GM12878 (cell line): ENCODE measurements around the gene ZNF391. TPM values are rescaled to one million over a fixed set of nuclear protein-coding genes. Genes with fewer than 3 reads are reported as not detected.
A peak's percentile ranks its signal among the peaks of the same experiment; 100 is the strongest.

ENCODE experiments used
- ATAC-seq: fragments of 200-7000 bp; cut with Tn5 transposase; 3 replicates; pipeline ENCODE4 v1.9.1; 2020; ENCODE audit warnings: mild to moderate bottlenecking, moderate library complexity
- BruUV-seq: library from RNA; stranded (reverse); fragments of 400-500 nt; replicated peaks from 2 replicates; lab custom pipeline; 2021; lab: Mats Ljungman, UMichigan
- CTCF ChIA-PET: fragments of 300-600 bp; sonication (Branson Sonifier 250); formaldehyde crosslinking; extraction: SDS; loops from one replicate; lab custom pipeline; 2021; ENCODE audit warnings: inconsistent platforms; lab: Yijun Ruan, JAX
- POLR2A ChIA-PET: fragments of 350-600 bp; formaldehyde crosslinking; extraction: SDS; loops from one replicate; lab custom pipeline; 2021; ENCODE audit warnings: inconsistent platforms; lab: Charles Lee
- RAD21 ChIA-PET: fragments of 300-600 bp; sonication (Branson Sonifier 250); formaldehyde crosslinking; loops from one replicate; lab custom pipeline; 2023; ENCODE audit warnings: antibody characterized with exemption; ENCODE audit not compliant: unreplicated experiment; lab: Charles Lee
- SMC1A ChIA-PET: fragments of 300-600 bp; sonication (Branson Sonifier 250); formaldehyde crosslinking; loops from one replicate; lab custom pipeline; 2023; ENCODE audit not compliant: unreplicated experiment, uncharacterized antibody; lab: Charles Lee
- DNase-seq: peaks from one replicate; pipeline ENCODE4 v3.0.0-alpha.2; 2011; ENCODE audit warnings: low read depth, low spot score
- FAIRE-seq: peaks from 3 replicates; lab custom pipeline; 2011; peaks lifted over from hg19 to GRCh38; lab: Jason Lieb, UNC
- H2AFZ ChIP-seq: 2 replicates; pipeline ENCODE4 v1.6.0; 2011; ENCODE audit warnings: low read depth, low read length, control low read depth; ENCODE audit not compliant: control insufficient read depth
- H3K27ac ChIP-seq: 2 replicates; pipeline ENCODE4 v1.5.1; 2011; ENCODE audit warnings: control low read depth; ENCODE audit not compliant: control insufficient read depth, insufficient read depth
- H3K27me3 ChIP-seq, 2 experiments: replicated peaks in 1 of 2; 2 replicates each; pipeline versions ENCODE4 v1.6.0 to v1.6.1; 2011; ENCODE audit warnings: low read length in 1 of 2; ENCODE audit not compliant: control insufficient read depth in 2 of 2, insufficient read depth in 2 of 2
- H3K36me3 ChIP-seq, 2 experiments: 2 replicates each; pipeline ENCODE4 v1.5.1; 2011; ENCODE audit warnings: low read length in 1 of 2; ENCODE audit not compliant: control insufficient read depth in 2 of 2, insufficient read depth in 2 of 2
- H3K4me1 ChIP-seq: 2 replicates; pipeline ENCODE4 v1.6.1; 2011; ENCODE audit warnings: mild to moderate bottlenecking, low read length, moderate library complexity, mixed read lengths; ENCODE audit not compliant: control insufficient read depth, insufficient read depth
- H3K4me2 ChIP-seq: 2 replicates; pipeline ENCODE4 v1.6.0; 2011; ENCODE audit warnings: control low read depth; ENCODE audit not compliant: control insufficient read depth, insufficient read depth
- H3K4me3 ChIP-seq: fragments of 200-600 bp; sonication (generic); 2 replicates; pipeline ENCODE4 v1.5.1; 2016
- H3K79me2 ChIP-seq: 2 replicates; pipeline ENCODE4 v1.6.0; 2011; ENCODE audit warnings: low read length; ENCODE audit not compliant: control insufficient read depth, insufficient read depth
- H3K9ac ChIP-seq: 2 replicates; pipeline ENCODE4 v1.8.0; 2011; ENCODE audit warnings: low read length, control low read depth, mixed read lengths; ENCODE audit not compliant: control insufficient read depth, insufficient read depth
- H3K9me3 ChIP-seq: replicated peaks from 3 replicates; pipeline ENCODE4 v1.5.1; 2011; ENCODE audit warnings: mild to moderate bottlenecking, low read length; ENCODE audit not compliant: control insufficient read depth, insufficient read depth
- H4K20me1 ChIP-seq: 2 replicates; pipeline ENCODE4 v1.6.0; 2011; ENCODE audit not compliant: control insufficient read depth, insufficient read depth
- BCL11A ChIP-seq: IDR thresholded peaks from 2 replicates; pipeline ENCODE4 v1.6.1; 2011; ENCODE audit warnings: low read depth, low read length
- BCLAF1 ChIP-seq: fragments of 450-650 bp; IDR thresholded peaks from 2 replicates; pipeline ENCODE4 v1.6.1; 2017; ENCODE audit warnings: antibody characterized with exemption, mild to moderate bottlenecking, moderate library complexity
- CHD1 ChIP-seq: IDR thresholded peaks from 2 replicates; pipeline ENCODE4 v1.6.1; 2012; ENCODE audit warnings: low read depth, low read length, improper control_type of control experiment
- HSF1 ChIP-seq: fragments of 150-350 bp; IDR thresholded peaks from 2 replicates; pipeline ENCODE4 v1.6.1; 2014; ENCODE audit warnings: mild to moderate bottlenecking, low read depth, low read length
- POLR2A ChIP-seq: IDR thresholded peaks from 2 replicates; pipeline ENCODE4 v1.6.1; 2011; ENCODE audit warnings: low read depth, mild to moderate bottlenecking, low read length
- SPI1 ChIP-seq: IDR thresholded peaks from 2 replicates; pipeline ENCODE4 v1.6.1; 2011; ENCODE audit warnings: low read depth, mild to moderate bottlenecking, low read length, moderate library complexity, borderline replicate concordance; ENCODE audit not compliant: insufficient read depth
- WRNIP1 ChIP-seq: IDR thresholded peaks from 2 replicates; pipeline ENCODE4 v1.6.1; 2011; ENCODE audit warnings: low read depth, low read length, improper control_type of control experiment, borderline replicate concordance
- ZNF274 ChIP-seq: IDR thresholded peaks from one replicate; pipeline ENCODE4 v1.8.0; 2011; ENCODE audit not compliant: insufficient read length, insufficient read depth
- WGBS: methylation state at CpG from one replicate; pipeline ENCODE4 v1.1.6; 2016; ENCODE audit warnings: low lambda C conversion rate; ENCODE audit not compliant: insufficient replicate concordance, insufficient coverage; ENCODE audit errors: missing lambda C conversion rate; 5-methylcytosine and 5-hydroxymethylcytosine counted together
- in situ Hi-C: fragments of 300-500 bp; cut with MboI; formaldehyde crosslinking; loops from 9 replicates; pipeline ENCODE4 v1.14.3; 2018; ENCODE audit warnings: mixed read lengths
- intact Hi-C: fragments of 100-400 bp; cut with micrococcal nuclease; formaldehyde crosslinking; loops from one replicate; pipeline ENCODE4 v1.14.2; 2022; ENCODE audit not compliant: unreplicated experiment
- polyA plus RNA-seq, 11 experiments: library from polyadenylated mRNA; depleted of rRNA in 4 of 11; unstranded in 6 of 11; stranded (reverse) in 5 of 11; fragments of >200 nt; fragmentation: Nextera tagmentation in 4 of 11; fragmentation: Illumina TruSeq in 1 of 11; extraction: Ambion mirVana in 4 of 11; extraction: Trizol in 1 of 11; gene quantifications; 1 replicate in 1 of 11; 2 replicates in 10 of 11; pipeline versions ENCODE4 v1.2.1 to v1.2.3, GENCODE V29; 2011 to 2016; ENCODE audit warnings: inconsistent platforms in 2 of 11, missing spikeins in 2 of 11, low read depth in 1 of 11
- total RNA-seq, 4 experiments: library from RNA; depleted of rRNA in 3 of 4; stranded (reverse); fragments of >200 nt in 3 of 4; fragmentation: Illumina TruSeq in 1 of 4; extraction: Trizol in 1 of 4; gene quantifications; 2 replicates each; pipeline versions ENCODE4 v1.2.1 to v1.2.3, GENCODE V29; 2013 to 2021

The ZNF391 gene
- total and polyA plus RNA-seq, 10 of the 15 experiments (the other 5 are each of a cell fraction or from before 2014, with no cell fraction given): 0.42 to 1.9 (median 1.0) TPM

GRCh38 chr6:27352850-27353249, 35.7 kb upstream of the ZNF391 start:
- TF ChIP-seq BCLAF1: no peak
- no peak for TF ChIP-seq CHD1
- no peak for TF ChIP-seq SPI1
- TF ChIP-seq POLR2A: no peak
- no peak overlapping the region for H3K9ac ChIP-seq
- H3K27ac ChIP-seq: no peak overlapping the region
- H3K36me3 ChIP-seq: no peaks in the 10 kb centered on the region
- ATAC-seq (no peak), DNase-seq (no peak), FAIRE-seq (no peak)
- POLR2A ChIA-PET: no interaction called here
- H3K4me1 ChIP-seq: no peaks in the 10 kb centered on the region
- intact Hi-C loops (no loop called here), in situ Hi-C loops (no loop called here)
- H3K4me2 ChIP-seq: no peak overlapping the region
- RAD21 ChIA-PET: no interaction called here
- SMC1A ChIA-PET: no interaction called here
- no peak overlapping the region for H3K4me3 ChIP-seq
- H3K9me3 ChIP-seq: no peaks in the 10 kb centered on the region; the same call in 1 of the 3 replicates
- no peaks in the 10 kb centered on the region for H3K79me2 ChIP-seq
- H3K27me3 ChIP-seq: no peaks in the 10 kb centered on the region
- no peak overlapping the region for H2AFZ ChIP-seq
- CTCF ChIA-PET: no interaction called here
- BruUV-seq: no TSS peak
- 18% methylated on average over 3 of the region's 4 CpGs for WGBS
- H4K20me1 ChIP-seq: no peaks in the 10 kb centered on the region

DNA sequence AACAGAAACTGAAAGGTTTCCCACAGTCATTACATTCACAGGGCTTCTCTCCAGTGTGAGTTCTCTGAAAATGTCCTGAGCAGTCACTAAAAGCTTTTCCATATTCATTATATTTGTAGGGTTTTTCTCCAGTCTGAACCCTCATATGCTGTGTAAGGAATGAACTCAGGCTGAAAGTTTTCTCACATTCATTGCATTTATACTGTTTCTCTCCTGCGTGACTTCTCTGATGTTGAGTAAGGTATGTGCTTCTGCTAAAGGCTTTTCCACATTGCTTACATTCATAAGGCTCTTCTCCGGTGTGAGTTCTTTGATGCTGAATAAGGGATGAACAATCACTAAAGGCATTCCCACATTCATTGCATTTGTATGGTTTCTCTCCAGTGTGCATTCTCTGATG, 29.8 kb upstream of the ZNF391 start:
- Histone ChIP-seq H3K9ac (no peak overlapping the region), H3K4me2 (no peak overlapping the region), H3K36me3 (no peaks in the 10 kb centered on the region), H3K4me3 (no peak overlapping the region), H3K9me3 (peaks cover 4% of the 10 kb centered on the region), H4K20me1 (no peaks in the 10 kb centered on the region), H3K79me2 (no peaks in the 10 kb centered on the region), H2AFZ (no peak overlapping the region), H3K27me3 (no peaks in the 10 kb centered on the region; a peak in 1 of 4 replicates), H3K4me1 (no peaks in the 10 kb centered on the region), H3K27ac (no peak overlapping the region)
- no peak for ATAC-seq
- in situ Hi-C loops (no loop called here), intact Hi-C loops (no loop called here)
- SMC1A ChIA-PET: no interaction called here
- CTCF ChIA-PET: no interaction called here
- WGBS: 3% methylated on average over 2 of the region's 2 CpGs
- POLR2A ChIA-PET: no interaction called here
- RAD21 ChIA-PET: no interaction called here
- no TSS peak for BruUV-seq
- TF ChIP-seq BCL11A (no peak), WRNIP1 (no peak), HSF1 (no peak), ZNF274 (peak; percentile 17)
- DNase-seq: no peak
- FAIRE-seq: no peak
